HEK293 (cell line): ENCODE data around the gene MEGF6.

Experiments used
- AEBP2 ChIP-seq: fragments of 450-650 bp; formaldehyde crosslinking; IDR thresholded peaks from 2 replicates; pipeline ENCODE4 v1.5.1; 2016; ENCODE audit warnings: missing biosample characterization, missing genetic modification characterization, borderline replicate concordance
- CTCF ChIP-seq: fragments of 450-650 bp; formaldehyde crosslinking; IDR thresholded peaks from 2 replicates; pipeline ENCODE4 v1.5.1; 2016; ENCODE audit warnings: missing biosample characterization, missing genetic modification characterization
- KLF9 ChIP-seq: fragments of 450-650 bp; formaldehyde crosslinking; IDR thresholded peaks from 2 replicates; pipeline ENCODE4 v1.5.1; 2016; ENCODE audit warnings: missing biosample characterization, missing genetic modification characterization, low read depth
- PRDM10 ChIP-seq: fragments of 450-650 bp; formaldehyde crosslinking; IDR thresholded peaks from 2 replicates; pipeline ENCODE4 v1.5.1; 2016; ENCODE audit warnings: missing biosample characterization, missing genetic modification characterization
- ZEB2 ChIP-seq: fragments of 450-650 bp; formaldehyde crosslinking; IDR thresholded peaks from 2 replicates; pipeline ENCODE4 v1.5.1; 2016; ENCODE audit warnings: missing biosample characterization, missing genetic modification characterization
- ZNF23 ChIP-seq: fragments of 450-650 bp; formaldehyde crosslinking; IDR thresholded peaks from 2 replicates; pipeline ENCODE4 v1.5.1; 2016; ENCODE audit warnings: missing biosample characterization, missing genetic modification characterization, borderline replicate concordance
- ZNF24 ChIP-seq: fragments of 450-650 bp; formaldehyde crosslinking; IDR thresholded peaks from 2 replicates; pipeline ENCODE4 v1.5.1; 2016; ENCODE audit warnings: missing biosample characterization, missing genetic modification characterization
- ZNF274 ChIP-seq, 2 experiments: fragments of 200-500 bp in 1 of 2; fragments of 450-650 bp in 1 of 2; sonication (Bioruptor generic) in 1 of 2; formaldehyde crosslinking in 1 of 2; IDR thresholded peaks; 2 replicates each; pipeline versions ENCODE4 v1.5.1 to v1.6.1; 2014 to 2016; ENCODE audit warnings: borderline replicate concordance in 1 of 2, inconsistent platforms in 1 of 2, low read length in 1 of 2, missing biosample characterization in 1 of 2, missing genetic modification characterization in 1 of 2
- ZNF302 ChIP-seq: fragments of 450-650 bp; formaldehyde crosslinking; IDR thresholded peaks from 2 replicates; pipeline ENCODE4 v1.5.1; 2016; ENCODE audit warnings: missing biosample characterization, missing genetic modification characterization, low read depth
- ZNF362 ChIP-seq: fragments of 450-650 bp; formaldehyde crosslinking; IDR thresholded peaks from 2 replicates; pipeline ENCODE4 v1.5.1; 2016; ENCODE audit warnings: missing biosample characterization, missing genetic modification characterization
- ZNF548 ChIP-seq: fragments of 450-650 bp; formaldehyde crosslinking; IDR thresholded peaks from 2 replicates; pipeline ENCODE4 v1.5.1; 2016; ENCODE audit warnings: missing biosample characterization, missing genetic modification characterization
- ZNF596 ChIP-seq: fragments of 450-650 bp; IDR thresholded peaks from 2 replicates; pipeline ENCODE4 v1.5.0; 2018; ENCODE audit warnings: missing biosample characterization, mild to moderate bottlenecking, missing genetic modification characterization, moderate library complexity
- ZSCAN18 ChIP-seq: fragments of 450-650 bp; formaldehyde crosslinking; IDR thresholded peaks from 2 replicates; pipeline ENCODE4 v1.5.1; 2016; ENCODE audit warnings: missing biosample characterization, missing genetic modification characterization
- ZSCAN30 ChIP-seq: fragments of 450-650 bp; IDR thresholded peaks from 2 replicates; pipeline ENCODE4 v1.5.1; 2018; ENCODE audit warnings: missing biosample characterization, mild to moderate bottlenecking, missing genetic modification characterization, moderate library complexity

GRCh38 chr1:3483380-3483779 lies 127.9 kb downstream of the MEGF6 start:
- TF ChIP-seq ZNF274 (IDR thresholded peaks at IDR 0.05; ENCODE audit: low read length) = no peak
- TF ChIP-seq ZNF274 (tag by site-specific recombination; IDR thresholded peaks at IDR 0.05; ENCODE audit: borderline replicate concordance) = no peak
- no peak for TF ChIP-seq ZSCAN30
- TF ChIP-seq CTCF (tag by site-specific recombination) = no peak
- TF ChIP-seq ZNF302 (tag by site-specific recombination) = no peak
- no peak for TF ChIP-seq AEBP2 (tag by site-specific recombination)
- TF ChIP-seq PRDM10 (tag by site-specific recombination) = no peak
- no peak for TF ChIP-seq ZNF24
- TF ChIP-seq ZNF548 (tag by site-specific recombination) = no peak
- TF ChIP-seq ZSCAN18 (tag by site-specific recombination) = no peak
- TF ChIP-seq ZNF362 (tag by site-specific recombination) = no peak
- TF ChIP-seq KLF9 (tag by site-specific recombination) = no peak
- no peak for TF ChIP-seq ZNF596
- no peak for TF ChIP-seq ZEB2 (tag by site-specific recombination)
- TF ChIP-seq ZNF23 = no peak
